ENCODE results near the gene SNTA1.
"Not testable (repeated sequence)": the region's sequence is repeated elsewhere in the genome, so short reads cannot be mapped to it uniquely, and the experiment has no call there.

The SNTA1 gene

DNA sequence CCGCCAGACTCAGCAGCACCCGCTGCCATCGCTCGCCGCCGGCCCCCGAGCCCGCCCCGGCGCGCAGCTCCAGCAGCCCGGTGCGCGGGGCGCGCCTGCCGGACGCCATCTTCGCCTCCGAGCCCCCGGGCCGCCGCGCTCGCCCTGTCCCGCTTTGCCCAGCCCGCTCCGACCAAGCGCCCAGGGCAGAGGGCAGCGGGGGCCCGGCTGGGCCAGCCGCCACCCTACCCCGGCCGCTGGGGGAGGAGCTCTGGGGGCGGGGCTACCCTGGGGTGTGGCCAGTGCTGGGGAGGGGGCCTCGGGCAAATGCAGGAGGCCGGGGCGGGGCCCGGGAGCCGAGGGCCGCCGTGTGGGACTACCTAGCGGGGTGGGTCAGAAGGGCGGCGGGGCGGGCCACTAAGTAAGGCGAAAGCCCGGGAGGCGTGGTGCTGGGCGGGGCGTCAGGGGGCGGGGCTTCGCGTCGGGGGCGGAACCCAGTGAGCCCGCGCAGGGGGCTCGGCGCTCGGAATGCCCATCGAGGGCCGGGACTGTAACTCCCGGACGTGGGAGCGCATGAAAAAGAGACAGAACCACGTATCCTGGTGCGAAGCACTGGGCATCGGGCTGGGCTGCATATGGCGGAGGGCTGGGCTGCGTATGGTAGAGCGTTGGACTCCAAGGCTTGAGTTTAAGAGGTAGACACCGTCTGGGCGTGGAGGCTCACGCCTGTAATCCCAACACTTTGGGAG, at the start of gene SNTA1:
SNTA1 (minus strand) TSS at position 252 of the 728 bp plus-strand sequence; CDS start at position 109, 143 bp downstream.
- peak; percentile 71 to 93 (median 74) for DNase-seq (ENCODE audit: low read depth in 3 of 3)

- no peak for DNase-seq (ENCODE audit: low read depth in 3 of 3)
Measured at GRCh38 chr20:33490934-33491656, 47.5 kb upstream of the SNTA1 start.

DNA sequence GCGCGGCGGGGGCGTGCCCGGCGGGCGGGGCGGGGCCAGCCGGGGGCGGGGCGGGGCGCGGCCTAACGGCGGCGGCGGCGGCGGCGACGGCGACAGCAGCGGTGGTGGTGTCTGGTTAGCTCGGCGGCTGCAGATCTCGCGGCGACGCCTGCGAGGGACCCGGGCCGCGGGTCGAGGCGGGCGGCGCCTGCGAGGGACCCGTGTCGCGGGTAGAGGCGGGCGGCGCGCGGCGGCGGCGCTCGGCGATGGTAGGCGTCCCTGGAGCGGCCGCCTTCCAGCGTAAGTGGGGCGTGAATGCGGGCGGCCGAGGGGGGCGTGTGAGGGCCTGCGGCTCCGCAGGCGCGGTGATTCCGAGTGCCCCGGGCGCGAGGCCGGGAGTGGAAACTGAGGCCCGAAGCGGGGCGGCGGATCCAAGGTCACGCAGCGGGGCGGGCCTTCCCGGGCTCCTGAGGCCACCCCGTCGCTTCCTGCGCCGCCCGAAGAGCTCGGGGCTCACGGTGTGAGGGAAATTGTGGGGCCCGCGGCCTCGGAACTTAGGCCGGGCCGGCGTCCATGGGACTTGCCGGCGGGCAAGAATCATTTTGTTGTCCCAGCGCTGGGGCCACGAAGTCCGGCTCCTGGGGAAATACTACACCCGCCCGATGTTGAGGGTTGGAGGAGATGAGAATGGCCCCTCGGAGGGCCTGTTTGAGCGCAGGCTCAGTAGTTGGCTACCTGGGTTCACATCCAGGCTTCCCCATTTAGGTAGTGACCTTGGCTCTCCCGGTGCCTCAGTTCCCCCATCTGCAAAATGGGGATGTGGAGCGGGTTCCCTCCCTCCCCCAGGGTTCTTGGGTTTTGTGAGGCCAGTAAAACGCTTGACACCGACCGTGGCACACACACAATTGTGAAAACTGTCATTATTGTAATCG, 46.7 kb upstream of the SNTA1 start, which contains the start of gene CBFA2T2:
CBFA2T2 (plus strand) TSS at position 74 of the 911 bp plus-strand sequence; CDS start at position 246, 172 bp downstream.
- DNase-seq (ENCODE audit: low read depth in 3 of 3), result peak in 2 of 3 experiments; percentile 1 to 13

GRCh38 chr20:33489495-33490022, 46.0 kb upstream of the SNTA1 start:
- DNase-seq (ENCODE audit: low read depth in 3 of 3), result peak; percentile 98 to 99 (median 99)

GRCh38 chr20:33488661-33489494, 45.3 kb upstream of the SNTA1 start:
- DNase-seq (ENCODE audit: low read depth in 3 of 3), result not testable (repeated sequence)

- no peak for DNase-seq (ENCODE audit: low read depth in 3 of 3)
Measured at GRCh38 chr20:33488201-33488600, 44.6 kb upstream of the SNTA1 start.

- not testable (repeated sequence) for DNase-seq (ENCODE audit: low read depth in 3 of 3)
Measured at GRCh38 chr20:33483186-33483585, 39.6 kb upstream of the SNTA1 start.

DNA sequence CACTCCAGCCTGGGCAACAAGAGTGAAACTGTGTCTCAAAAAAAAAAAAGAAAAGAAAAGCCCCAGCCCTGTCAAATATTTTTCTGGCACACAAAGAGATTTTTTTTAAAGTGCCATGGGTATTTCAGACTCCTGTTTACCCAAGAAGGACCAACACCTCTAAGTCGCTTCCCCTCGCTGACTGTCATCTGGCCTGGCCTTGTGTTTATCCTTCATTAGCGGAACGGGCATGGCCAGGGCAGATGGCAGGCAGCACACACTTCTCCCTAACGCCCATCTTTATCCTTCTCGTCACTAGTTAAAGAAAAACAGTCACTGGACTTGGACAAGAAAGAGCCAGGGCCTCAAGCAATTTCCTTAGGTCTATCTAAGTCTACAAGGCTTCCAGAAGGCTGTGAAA, 39.0 kb upstream of the SNTA1 start:
- no peak for DNase-seq (ENCODE audit: low read depth in 3 of 3)

GRCh38 chr20:33481431-33481941, 37.9 kb upstream of the SNTA1 start:
- no peak for DNase-seq (ENCODE audit: low read depth in 3 of 3)

- no peak for DNase-seq (ENCODE audit: low read depth in 3 of 3)
Measured at GRCh38 chr20:33480048-33480447, 36.5 kb upstream of the SNTA1 start.

DNA sequence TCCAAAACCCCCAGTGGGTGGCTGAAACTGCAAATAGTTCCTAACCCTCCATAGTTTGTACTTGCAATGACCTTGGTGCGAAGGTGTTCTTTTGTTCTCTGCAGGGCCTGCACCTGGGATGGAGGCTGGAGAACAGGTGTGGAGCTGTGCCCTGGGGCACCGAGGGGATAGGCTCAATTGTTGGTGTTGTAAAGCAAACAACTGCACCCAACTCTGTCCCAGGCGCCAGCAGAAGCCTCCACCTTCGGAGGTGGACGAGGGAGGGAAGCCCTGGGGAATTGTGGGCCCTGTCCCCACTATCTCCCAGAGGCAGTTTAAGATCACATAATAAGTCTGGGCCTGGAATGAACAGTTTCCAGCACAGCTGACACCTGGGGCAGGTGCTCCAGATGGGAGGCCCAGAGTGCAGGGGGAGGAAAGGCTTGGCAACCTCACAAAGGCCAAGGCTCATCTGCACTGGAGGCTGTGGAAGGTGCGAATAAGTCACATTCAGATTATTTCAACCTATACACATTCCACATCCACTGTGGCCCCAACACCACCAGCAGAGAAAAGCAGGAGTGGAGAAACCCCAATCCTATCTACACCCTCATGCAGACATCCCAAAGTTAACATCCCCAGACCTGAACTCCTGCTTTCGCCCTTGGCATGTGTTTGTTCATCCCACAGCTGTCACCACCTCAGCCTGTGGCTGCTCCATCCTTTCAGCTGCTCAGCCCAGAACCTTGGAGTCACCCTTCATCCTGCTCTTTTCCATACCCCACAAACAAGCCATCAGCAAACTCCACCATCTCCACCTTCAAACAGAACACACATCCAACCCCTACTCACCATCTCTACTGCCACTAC, 34.0 kb upstream of the SNTA1 start:
- no peak for DNase-seq (ENCODE audit: low read depth in 3 of 3)

GRCh38 chr20:33475381-33476152, 32.0 kb upstream of the SNTA1 start:
- no peak for DNase-seq (ENCODE audit: low read depth in 3 of 3)

GRCh38 chr20:33474963-33475362, 31.4 kb upstream of the SNTA1 start:
- DNase-seq (ENCODE audit: low read depth in 3 of 3), result no peak

GRCh38 chr20:33474097-33474873, 30.7 kb upstream of the SNTA1 start:
- no peak for DNase-seq (ENCODE audit: low read depth in 3 of 3)

- no peak for DNase-seq (ENCODE audit: low read depth in 3 of 3)
Measured at GRCh38 chr20:33472868-33473435, 29.4 kb upstream of the SNTA1 start.

DNA sequence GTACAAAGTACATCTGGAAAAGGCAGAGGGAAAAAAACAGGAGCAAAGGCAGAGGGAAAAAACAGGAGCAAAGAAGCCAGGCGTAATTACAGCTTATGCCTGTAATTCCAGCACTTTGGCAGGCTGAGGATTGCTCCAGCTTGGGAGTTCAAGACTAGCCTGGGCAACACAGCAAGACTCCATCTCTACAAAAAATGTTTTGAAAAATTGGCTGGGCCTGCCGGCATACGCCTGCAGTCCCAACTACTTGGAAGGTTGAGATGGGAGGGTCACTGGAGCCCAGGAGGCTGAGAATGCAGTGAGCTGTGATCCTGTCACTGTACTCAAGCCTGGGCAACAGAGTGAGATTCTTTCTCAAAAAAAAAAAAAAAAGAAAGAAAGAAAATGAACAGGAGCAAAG, 27.3 kb upstream of the SNTA1 start:
- DNase-seq (ENCODE audit: low read depth in 3 of 3), result no peak

DNA sequence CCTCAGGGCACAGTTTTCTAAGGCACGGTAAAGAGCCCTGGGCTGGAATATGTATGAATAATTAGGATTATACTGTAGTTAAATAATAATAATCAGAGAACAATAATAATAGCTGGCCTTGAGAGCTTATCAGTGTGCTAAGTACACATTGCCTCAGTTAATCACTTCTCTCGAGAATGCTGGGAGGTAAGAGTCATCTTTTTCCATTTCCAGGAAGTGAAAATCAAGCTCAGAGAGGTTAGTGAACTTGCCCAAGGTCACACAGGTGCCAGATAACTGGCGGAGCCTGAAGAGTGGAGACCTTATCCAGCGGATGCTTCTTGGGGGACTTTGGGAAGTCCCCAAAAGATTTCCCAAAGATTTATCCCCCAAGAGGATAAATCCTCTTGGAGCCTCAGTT, 26.9 kb upstream of the SNTA1 start:
- DNase-seq (ENCODE audit: low read depth in 3 of 3), result no peak

GRCh38 chr20:33466303-33466646, 22.7 kb upstream of the SNTA1 start:
- no peak for DNase-seq (ENCODE audit: low read depth in 3 of 3)

Measured in stimulated activated CD4-positive, alpha-beta T cell treated with anti-CD3 and anti-CD28 coated beads, TNF-alpha, amount 100 ng/mL, for 24 hours (primary cell).